ENCODE data around the gene MLLT10. TPM values are rescaled to one million over a fixed set of nuclear protein-coding genes. Genes with fewer than 3 reads are reported as not detected.

MLLT10 gene
- total and polyA plus RNA-seq, 2 experiments from 2014 or later = 16.8 to 34.9 TPM

GRCh38 chr10:21519397-21519933 is 14.6 kb upstream of the MLLT10 start:
- no peaks in the 10 kb centered on the region for H4K20me1 ChIP-seq (ENCODE audit: insufficient read depth, poor library complexity, severe bottlenecking)
- peak overlapping the region; percentile 38 for H3K4me3 ChIP-seq
- no peaks in the 10 kb centered on the region for H3K9me2 ChIP-seq (replicated peaks; ENCODE audit: insufficient read depth)
- no peaks in the 10 kb centered on the region for H3K9me3 ChIP-seq (ENCODE audit: low read depth)
- peak overlapping the region; percentile 87 for H3K4me2 ChIP-seq
- 20% methylated on average over 11 of the region's 11 CpGs for WGBS (ENCODE audit: low lambda C conversion rate, missing lambda C conversion rate)
- peaks cover 27% of the 10 kb centered on the region for H3K4me1 ChIP-seq (ENCODE audit: insufficient read depth)
- TF ChIP-seq EZH2phosphoT487 (IDR thresholded peaks at IDR 0.05; ENCODE audit: low read depth, severe bottlenecking, unreplicated experiment) = peak; percentile 43
- TF ChIP-seq EZH2 (IDR thresholded peaks at IDR 0.05; ENCODE audit: borderline replicate concordance) = peak; percentile 52
- TF ChIP-seq, protein P1, sequence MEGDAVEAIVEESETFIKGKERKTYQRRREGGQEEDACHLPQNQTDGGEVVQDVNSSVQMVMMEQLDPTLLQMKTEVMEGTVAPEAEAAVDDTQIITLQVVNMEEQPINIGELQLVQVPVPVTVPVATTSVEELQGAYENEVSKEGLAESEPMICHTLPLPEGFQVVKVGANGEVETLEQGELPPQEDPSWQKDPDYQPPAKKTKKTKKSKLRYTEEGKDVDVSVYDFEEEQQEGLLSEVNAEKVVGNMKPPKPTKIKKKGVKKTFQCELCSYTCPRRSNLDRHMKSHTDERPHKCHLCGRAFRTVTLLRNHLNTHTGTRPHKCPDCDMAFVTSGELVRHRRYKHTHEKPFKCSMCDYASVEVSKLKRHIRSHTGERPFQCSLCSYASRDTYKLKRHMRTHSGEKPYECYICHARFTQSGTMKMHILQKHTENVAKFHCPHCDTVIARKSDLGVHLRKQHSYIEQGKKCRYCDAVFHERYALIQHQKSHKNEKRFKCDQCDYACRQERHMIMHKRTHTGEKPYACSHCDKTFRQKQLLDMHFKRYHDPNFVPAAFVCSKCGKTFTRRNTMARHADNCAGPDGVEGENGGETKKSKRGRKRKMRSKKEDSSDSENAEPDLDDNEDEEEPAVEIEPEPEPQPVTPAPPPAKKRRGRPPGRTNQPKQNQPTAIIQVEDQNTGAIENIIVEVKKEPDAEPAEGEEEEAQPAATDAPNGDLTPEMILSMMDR (IDR thresholded peaks at IDR 0.05; ENCODE audit: poor library complexity) = no peak
- peaks cover 53% of the 10 kb centered on the region for H3K79me2 ChIP-seq
- peaks cover 34% of the 10 kb centered on the region for H3K27me3 ChIP-seq
- peak overlapping the region; percentile 97 for H3K27ac ChIP-seq
- no peak for DNase-seq (ENCODE audit: low spot score)
- peak overlapping the region; percentile 65 for H2AFZ ChIP-seq
- H3K36me3 ChIP-seq (replicated peaks; ENCODE audit: insufficient read depth, low read depth) = no peaks in the 10 kb centered on the region

- 7% methylated on average over 12 of the region's 12 CpGs for WGBS (ENCODE audit: low lambda C conversion rate, missing lambda C conversion rate)
- peaks cover 31% of the 10 kb centered on the region for H3K27me3 ChIP-seq
- DNase-seq (ENCODE audit: low spot score) = peak; percentile 44
- H3K27ac ChIP-seq = peak overlapping the region; percentile 97
- no peaks in the 10 kb centered on the region for H4K20me1 ChIP-seq (ENCODE audit: insufficient read depth, poor library complexity, severe bottlenecking)
- peaks cover 49% of the 10 kb centered on the region for H3K79me2 ChIP-seq
- TF ChIP-seq EZH2 (IDR thresholded peaks at IDR 0.05; ENCODE audit: borderline replicate concordance) = no peak
- TF ChIP-seq EZH2phosphoT487 (IDR thresholded peaks at IDR 0.05; ENCODE audit: low read depth, severe bottlenecking, unreplicated experiment) = peak; percentile 50
- H3K4me2 ChIP-seq = peak overlapping the region; percentile 87
- H3K36me3 ChIP-seq (replicated peaks; ENCODE audit: insufficient read depth, low read depth) = no peaks in the 10 kb centered on the region
- H3K4me3 ChIP-seq = peak overlapping the region; percentile 38
- no peaks in the 10 kb centered on the region for H3K9me3 ChIP-seq (ENCODE audit: low read depth)
- H3K4me1 ChIP-seq (ENCODE audit: insufficient read depth) = peaks cover 27% of the 10 kb centered on the region
- H3K9me2 ChIP-seq (replicated peaks; ENCODE audit: insufficient read depth) = no peaks in the 10 kb centered on the region
- H2AFZ ChIP-seq = peak overlapping the region; percentile 65
Measured at GRCh38 chr10:21519941-21520436, 14.0 kb upstream of the MLLT10 start.

- peak overlapping the region; percentile 38 for H3K4me3 ChIP-seq
- peak overlapping the region; percentile 65 for H2AFZ ChIP-seq
- peaks cover 23% of the 10 kb centered on the region for H3K4me1 ChIP-seq (ENCODE audit: insufficient read depth)
- TF ChIP-seq EZH2 (IDR thresholded peaks at IDR 0.05; ENCODE audit: borderline replicate concordance) (no peak), EZH2phosphoT487 (IDR thresholded peaks at IDR 0.05; ENCODE audit: low read depth, severe bottlenecking, unreplicated experiment) (no peak)
- TF ChIP-seq, protein P1 (IDR thresholded peaks at IDR 0.05; ENCODE audit: poor library complexity) = no peak
- H4K20me1 ChIP-seq (ENCODE audit: insufficient read depth, poor library complexity, severe bottlenecking) = no peaks in the 10 kb centered on the region
- no peaks in the 10 kb centered on the region for H3K9me3 ChIP-seq (ENCODE audit: low read depth)
- H3K36me3 ChIP-seq (replicated peaks; ENCODE audit: insufficient read depth, low read depth) = no peaks in the 10 kb centered on the region
- H3K9me2 ChIP-seq (replicated peaks; ENCODE audit: insufficient read depth) = no peaks in the 10 kb centered on the region
- peaks cover 26% of the 10 kb centered on the region for H3K27me3 ChIP-seq
- no peak for DNase-seq (ENCODE audit: low spot score)
- peak overlapping the region; percentile 97 for H3K27ac ChIP-seq
- H3K4me2 ChIP-seq = peak overlapping the region; percentile 87
- peaks cover 43% of the 10 kb centered on the region for H3K79me2 ChIP-seq
Measured at GRCh38 chr10:21520509-21520908, 13.5 kb upstream of the MLLT10 start.

GRCh38 chr10:21520949-21521348 is 13.1 kb upstream of the MLLT10 start:
- Histone ChIP-seq H2AFZ (peak overlapping the region; percentile 65), H4K20me1 (ENCODE audit: insufficient read depth, poor library complexity, severe bottlenecking) (no peaks in the 10 kb centered on the region), H3K79me2 (peaks cover 39% of the 10 kb centered on the region), H3K36me3 (replicated peaks; ENCODE audit: insufficient read depth, low read depth) (no peaks in the 10 kb centered on the region), H3K4me3 (no peak overlapping the region), H3K9me3 (ENCODE audit: low read depth) (no peaks in the 10 kb centered on the region), H3K27ac (peak overlapping the region; percentile 97), H3K4me2 (peak overlapping the region; percentile 87), H3K9me2 (replicated peaks; ENCODE audit: insufficient read depth) (no peaks in the 10 kb centered on the region), H3K4me1 (ENCODE audit: insufficient read depth) (peaks cover 23% of the 10 kb centered on the region), H3K27me3 (peaks cover 22% of the 10 kb centered on the region)
- no peak for DNase-seq (ENCODE audit: low spot score)
- WGBS (ENCODE audit: low lambda C conversion rate, missing lambda C conversion rate) = 49% methylated on average over 8 of the region's 8 CpGs
- no peak for TF ChIP-seq EZH2phosphoT487 (IDR thresholded peaks at IDR 0.05; ENCODE audit: low read depth, severe bottlenecking, unreplicated experiment)
- TF ChIP-seq, protein P1 (IDR thresholded peaks at IDR 0.05; ENCODE audit: poor library complexity) = no peak
- TF ChIP-seq EZH2 (IDR thresholded peaks at IDR 0.05; ENCODE audit: borderline replicate concordance) = no peak

Measured in hepatocyte (in vitro differentiated cells).